Thyroid gland (tissue), 4 donors: ENCODE results near the gene RIC3. TPM values are rescaled to one million over a fixed set of nuclear protein-coding genes. Genes with fewer than 3 reads are reported as not detected.

Experiments used
- DNase-seq, 2 donors: peaks; one replicate each; pipeline ENCODE4 v3.0.0-alpha.2; 2019
- H3K27ac ChIP-seq, 3 donors: fragments of 200-600 bp; sonication (generic); 1 replicate in 2 of 3; 2 replicates in 1 of 3; pipeline ENCODE4 v1.5.1; 2016 to 2019; ENCODE audit warnings: mild to moderate bottlenecking in 1 of 3, moderate library complexity in 1 of 3
- H3K27me3 ChIP-seq: fragments of 200-600 bp; sonication (generic); one replicate; pipeline ENCODE4 v1.5.1; 2019
- H3K36me3 ChIP-seq, 2 donors: fragments of 200-600 bp; sonication (generic); one replicate each; pipeline ENCODE4 v1.5.1; 2016 to 2019
- H3K4me1 ChIP-seq, 2 donors: fragments of 200-600 bp; sonication (generic); one replicate each; pipeline ENCODE4 v1.5.1; 2017 to 2019
- H3K4me3 ChIP-seq, 3 donors: fragments of 200-600 bp; sonication (generic); replicated peaks in 1 of 3; 1 replicate in 2 of 3; 2 replicates in 1 of 3; pipeline ENCODE4 v1.5.1; 2016; ENCODE audit warnings: mild to moderate bottlenecking in 1 of 3
- H3K9me3 ChIP-seq: fragments of 200-600 bp; sonication (generic); one replicate; pipeline ENCODE4 v1.5.1; 2017
- CTCF ChIP-seq, 6 experiments: fragments of 200-600 bp in 3 of 6; fragments of 450-650 bp in 3 of 6; sonication (generic) in 3 of 6; IDR thresholded peaks; one replicate each; pipeline ENCODE4 v1.5.1; 2016 to 2019; ENCODE audit warnings: antibody characterized with exemption in 6 of 6, mild to moderate bottlenecking in 2 of 6, inconsistent platforms in 1 of 6, moderate library complexity in 1 of 6
- POLR2A ChIP-seq, 2 donors: fragments of 450-650 bp; IDR thresholded peaks; one replicate each; pipeline ENCODE4 v1.6.1; 2017; ENCODE audit warnings: antibody characterized with exemption in 2 of 2, mild to moderate bottlenecking in 2 of 2, moderate library complexity in 1 of 2
- WGBS, 2 donors: methylation state at CpG; one replicate each; pipeline ENCODE4 v1.1.5; 2017; 5-methylcytosine and 5-hydroxymethylcytosine counted together
- intact Hi-C: fragments of 100-400 bp; cut with DNase I; formaldehyde crosslinking; loops from one replicate; pipeline ENCODE4 v1.15.1; 2023
- total RNA-seq, 4 donors: library from RNA; depleted of rRNA; stranded (reverse); fragments of >200 nt; gene quantifications; one replicate each; pipeline ENCODE4 v1.2.3, GENCODE V29; 2016

The RIC3 gene
- total RNA-seq, 4 donors from 2014 or later, result 38.2 to 96.9 (median 46.9) TPM

GRCh38 chr11:8084352-8084751 lies 84.5 kb downstream of the RIC3 start:
- no peak for DNase-seq
- no peak overlapping the region for H3K27ac ChIP-seq
- peaks cover 9 to 38% of the 10 kb centered on the region in 2 donors for H3K4me1 ChIP-seq
- TF ChIP-seq CTCF (IDR thresholded peaks at IDR 0.05) (no peak), POLR2A (IDR thresholded peaks at IDR 0.05) (no peak)
- H3K27me3 ChIP-seq, result no peaks in the 10 kb centered on the region
- H3K4me3 ChIP-seq, result no peak overlapping the region
- intact Hi-C loops, result no loop called here
- H3K36me3 ChIP-seq, result no peaks in the 10 kb centered on the region
- WGBS, 2 donors, result 94 to 98% methylated on average over 6 of the region's 6 CpGs
- no peaks in the 10 kb centered on the region for H3K9me3 ChIP-seq

- Histone ChIP-seq H3K36me3 (no peaks in the 10 kb centered on the region), H3K4me3 (no peak overlapping the region), H3K27me3 (no peaks in the 10 kb centered on the region), H3K9me3 (no peaks in the 10 kb centered on the region), H3K27ac (no peak overlapping the region), H3K4me1 (peaks cover 9 to 38% of the 10 kb centered on the region in 2 donors)
- no peak for DNase-seq
- WGBS, 2 donors, result 56 to 83% methylated on average over 1 of the region's 1 CpG
- no peak for TF ChIP-seq CTCF (IDR thresholded peaks at IDR 0.05)
- intact Hi-C loops, result no loop called here
Observed at GRCh38 chr11:8083871-8084281, 84.9 kb downstream of the RIC3 start.

GRCh38 chr11:8083088-8083395 lies 85.8 kb downstream of the RIC3 start:
- Histone ChIP-seq H3K27ac (no peak overlapping the region), H3K4me3 (no peak overlapping the region), H3K9me3 (no peaks in the 10 kb centered on the region), H3K4me1 (peaks cover 9 to 38% of the 10 kb centered on the region in 2 donors), H3K27me3 (no peaks in the 10 kb centered on the region), H3K36me3 (no peaks in the 10 kb centered on the region)
- TF ChIP-seq POLR2A (IDR thresholded peaks at IDR 0.05) (no peak), CTCF (IDR thresholded peaks at IDR 0.05) (no peak)
- no peak for DNase-seq
- intact Hi-C loops, result no loop called here
- whole genome bisulfite sequencing, 2 donors, result 81 to 86% methylated on average over 9 of the region's 9 CpGs

GRCh38 chr11:8082391-8083087 lies 86.3 kb downstream of the RIC3 start:
- WGBS, 2 donors, result 81 to 86% methylated on average over 13 to 15 of the region's 15 CpGs
- Histone ChIP-seq H3K9me3 (no peaks in the 10 kb centered on the region), H3K27me3 (no peaks in the 10 kb centered on the region), H3K4me1 (peaks cover 9 to 38% of the 10 kb centered on the region in 2 donors), H3K36me3 (no peaks in the 10 kb centered on the region), H3K27ac (no peak overlapping the region), H3K4me3 (peak overlapping the region in 1 of 3 donors; percentile 67)
- intact Hi-C loops, result no loop called here
- TF ChIP-seq POLR2A (IDR thresholded peaks at IDR 0.05), result no peak
- no peak for TF ChIP-seq CTCF (IDR thresholded peaks at IDR 0.05)
- DNase-seq, result no peak

- DNase-seq, result peak in 1 of 2 donors; percentile 37
- Histone ChIP-seq H3K4me3 (peak overlapping the region; percentile 4 to 67 (median 29)), H3K36me3 (no peaks in the 10 kb centered on the region), H3K27me3 (no peaks in the 10 kb centered on the region), H3K9me3 (no peaks in the 10 kb centered on the region), H3K4me1 (peaks cover 9 to 38% of the 10 kb centered on the region in 2 donors), H3K27ac (peak overlapping the region in 1 of 3 donors; percentile 30)
- intact Hi-C loops, result no loop called here
- 30 to 50% methylated on average over 2 to 12 of the region's 24 CpGs for WGBS, 2 donors
- TF ChIP-seq POLR2A (IDR thresholded peaks at IDR 0.05) (no peak), CTCF (IDR thresholded peaks at IDR 0.05) (no peak)
Observed at GRCh38 chr11:8081591-8082250, 87.1 kb downstream of the RIC3 start.
